ENCODE data around the gene PSMD10. TPM values are rescaled to one million over a fixed set of nuclear protein-coding genes. Genes with fewer than 3 reads are reported as not detected.

Gene PSMD10
- polyA plus RNA-seq, 1 donor (not counting 4 experiments of a cell fraction or from before 2014, with no cell fraction given): 89.3 TPM

GRCh38 chrX:108072746-108073145 is 18.6 kb downstream of the PSMD10 start:
- no peak for FAIRE-seq
- TF ChIP-seq CTCF (optimal IDR thresholded peaks at IDR 0.05 in 1 of 3, IDR thresholded peaks at IDR 0.05 in 1 of 3, conservative IDR thresholded peaks at IDR 0.05 in 1 of 3; ENCODE audit: extremely low read depth in 1 of 3, insufficient read depth in 2 of 3, low read length in 3 of 3): no peak
- TF ChIP-seq EZH2 (IDR thresholded peaks at IDR 0.05; ENCODE audit: low read length): no peak
- dilution Hi-C loops (cut with MboI; ENCODE audit: extremely low pct_ligation_motif_present, low sequenced_read_pairs): no loop called here
- no peak overlapping the region for H2AFZ ChIP-seq (ENCODE audit: control insufficient read depth, low read length)
- no peaks in the 10 kb centered on the region for H3K9me3 ChIP-seq (ENCODE audit: control insufficient read depth, low read depth, low read length)
- no peaks in the 10 kb centered on the region for H3K79me2 ChIP-seq (ENCODE audit: control insufficient read depth, insufficient read depth, low read length)
- DNase-seq (ENCODE audit: low read depth, low spot score): no peak
- peaks cover 3% of the 10 kb centered on the region for H3K27me3 ChIP-seq (ENCODE audit: control insufficient read depth, extremely low read depth, insufficient read depth, low read length)
- no peak overlapping the region for H3K4me2 ChIP-seq (ENCODE audit: control insufficient read depth, extremely low read depth, insufficient read depth, low read depth, low read length)
- H4K20me1 ChIP-seq (ENCODE audit: control insufficient read depth, extremely low read depth, insufficient read depth, low read length): no peaks in the 10 kb centered on the region
- H3K9me1 ChIP-seq (ENCODE audit: control insufficient read depth, extremely low read depth, insufficient read depth, low read length): no peaks in the 10 kb centered on the region
- no peak overlapping the region for H3K4me3 ChIP-seq (ENCODE audit: control insufficient read depth in 2 of 3, extremely low read depth in 1 of 3, insufficient read depth in 2 of 3, low read depth in 1 of 3, low read length in 3 of 3)
- H3K4me1 ChIP-seq (ENCODE audit: control insufficient read depth, extremely low read depth, insufficient read depth, low read length): peaks cover 20% of the 10 kb centered on the region
- H3K9ac ChIP-seq (ENCODE audit: control insufficient read depth, extremely low read depth, insufficient read depth, low read length): no peak overlapping the region
- no peak overlapping the region for H3K27ac ChIP-seq (ENCODE audit: control insufficient read depth, insufficient read depth, low read length)
- no peaks in the 10 kb centered on the region for H3K36me3 ChIP-seq (ENCODE audit: control insufficient read depth in 2 of 2, extremely low read depth in 1 of 2, insufficient read depth in 2 of 2, low read length in 2 of 2)

- peak overlapping the region; percentile 20 for H3K9ac ChIP-seq (ENCODE audit: control insufficient read depth, extremely low read depth, insufficient read depth, low read length)
- dilution Hi-C loops (cut with MboI; ENCODE audit: extremely low pct_ligation_motif_present, low sequenced_read_pairs): no loop called here
- H2AFZ ChIP-seq (ENCODE audit: control insufficient read depth, low read length): no peak overlapping the region
- H3K36me3 ChIP-seq (ENCODE audit: control insufficient read depth in 2 of 2, extremely low read depth in 1 of 2, insufficient read depth in 2 of 2, low read length in 2 of 2): no peaks in the 10 kb centered on the region
- H4K20me1 ChIP-seq (ENCODE audit: control insufficient read depth, extremely low read depth, insufficient read depth, low read length): no peaks in the 10 kb centered on the region
- no peaks in the 10 kb centered on the region for H3K79me2 ChIP-seq (ENCODE audit: control insufficient read depth, insufficient read depth, low read length)
- H3K9me1 ChIP-seq (ENCODE audit: control insufficient read depth, extremely low read depth, insufficient read depth, low read length): no peaks in the 10 kb centered on the region
- H3K4me2 ChIP-seq (ENCODE audit: control insufficient read depth, extremely low read depth, insufficient read depth, low read depth, low read length): no peak overlapping the region
- no peak for FAIRE-seq
- no peak for DNase-seq (ENCODE audit: low read depth, low spot score)
- H3K4me3 ChIP-seq (ENCODE audit: control insufficient read depth in 2 of 3, extremely low read depth in 1 of 3, insufficient read depth in 2 of 3, low read depth in 1 of 3, low read length in 3 of 3): no peak overlapping the region
- peaks cover 3% of the 10 kb centered on the region for H3K27me3 ChIP-seq (ENCODE audit: control insufficient read depth, extremely low read depth, insufficient read depth, low read length)
- no peak for TF ChIP-seq EZH2 (IDR thresholded peaks at IDR 0.05; ENCODE audit: low read length)
- no peak for TF ChIP-seq CTCF (optimal IDR thresholded peaks at IDR 0.05 in 1 of 3, IDR thresholded peaks at IDR 0.05 in 1 of 3, conservative IDR thresholded peaks at IDR 0.05 in 1 of 3; ENCODE audit: extremely low read depth in 1 of 3, insufficient read depth in 2 of 3, low read length in 3 of 3)
- H3K4me1 ChIP-seq (ENCODE audit: control insufficient read depth, extremely low read depth, insufficient read depth, low read length): peaks cover 21% of the 10 kb centered on the region
- no peaks in the 10 kb centered on the region for H3K9me3 ChIP-seq (ENCODE audit: control insufficient read depth, low read depth, low read length)
- peak overlapping the region; percentile 54 for H3K27ac ChIP-seq (ENCODE audit: control insufficient read depth, insufficient read depth, low read length)
Measured at GRCh38 chrX:108071578-108071977, 19.8 kb downstream of the PSMD10 start.

Data from keratinocyte (primary cell).